Left colon (tissue), 2 donors: Measurements from ENCODE around the gene DSP. TPM values are rescaled to one million over a fixed set of nuclear protein-coding genes. Genes with fewer than 3 reads are reported as not detected.
A peak's percentile ranks its signal among the peaks of the same experiment; 100 is the strongest.

ENCODE experiments used
- ATAC-seq: fragments of 200-7000 bp; cut with Tn5 transposase; one replicate; pipeline ENCODE4 v1.9.1; 2020; ENCODE audit warnings: mild to moderate bottlenecking, moderate library complexity
- DNase-seq, 2 donors: peaks; one replicate each; pipeline ENCODE4 v3.0.0-alpha.2; 2020
- intact Hi-C, 2 donors: fragments of 100-400 bp; cut with DNase I in 1 of 2; cut with micrococcal nuclease in 1 of 2; formaldehyde crosslinking; loops; one replicate each; pipeline versions ENCODE4 v1.11.2 to v1.14.0; 2022; cut with DNase I, micrococcal nuclease
- total RNA-seq, 2 donors: library from RNA; stranded (reverse); fragmentation: NEBNext Ultra II Directional; extraction: Animal tissue kit (Norgen Biotek cat#: 25700); gene quantifications; one replicate each; pipeline ENCODE4 v1.2.1, GENCODE V29; 2021
- donor health status: DM: no; HTN: no; CAD: no.
- donor health status: DM: yes; HTN: yes; CAD: no.

DSP gene
- total RNA-seq, 2 donors from 2014 or later, result 213 to 249 TPM

GRCh38 chr6:7624796-7625710 lies 83.6 kb downstream of the DSP start:
- DNase-seq (no peak), ATAC-seq (peak; percentile 61)
- intact Hi-C loops, result no loop called here

GRCh38 chr6:7628479-7628878 lies 87.0 kb downstream of the DSP start:
- DNase-seq, result no peak
- no peak for ATAC-seq
- intact Hi-C loops, result no loop called here

DNA sequence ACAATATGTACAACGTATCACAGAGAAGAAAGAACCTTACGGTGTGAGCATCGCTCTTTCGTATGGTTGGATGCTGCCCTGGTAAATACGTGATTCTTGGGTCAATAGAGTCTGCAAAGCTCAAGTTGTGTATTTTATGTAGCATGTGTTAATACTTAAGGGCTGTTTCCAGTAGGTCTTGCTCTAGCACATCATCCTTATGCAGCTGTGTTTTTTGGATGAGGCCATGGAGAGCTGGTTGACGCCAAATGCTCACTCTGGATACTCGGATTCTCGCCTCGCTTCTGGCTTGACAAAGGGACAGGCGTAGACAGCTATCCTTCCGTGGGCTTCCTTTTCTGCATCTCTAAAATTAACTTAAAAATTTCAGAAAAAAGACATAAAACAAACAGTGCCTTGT lies 87.4 kb downstream of the DSP start:
- intact Hi-C loops, result no loop called here
- DNase-seq, result no peak
- no peak for ATAC-seq

DNA sequence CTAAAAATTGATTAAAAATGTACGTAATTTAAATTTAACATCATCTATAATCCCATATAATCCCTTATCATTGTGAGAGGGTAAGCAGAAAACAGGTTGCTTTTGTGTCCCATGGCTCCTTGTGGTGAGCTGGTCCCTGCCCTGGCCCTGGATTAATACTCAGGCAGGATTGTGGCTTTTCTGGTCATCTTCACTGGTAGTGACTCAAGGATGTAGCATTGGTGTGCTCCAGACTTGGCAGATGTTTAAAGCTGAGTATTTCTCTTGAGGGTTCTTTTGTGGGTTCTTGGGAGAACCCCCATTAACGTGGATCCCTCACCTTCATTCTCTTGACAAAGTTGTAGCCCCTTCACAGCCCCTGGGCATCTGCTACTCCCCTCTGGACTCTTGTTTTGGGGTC lies 87.8 kb downstream of the DSP start:
- DNase-seq (no peak), ATAC-seq (no peak)
- intact Hi-C loops, result no loop called here

DNA sequence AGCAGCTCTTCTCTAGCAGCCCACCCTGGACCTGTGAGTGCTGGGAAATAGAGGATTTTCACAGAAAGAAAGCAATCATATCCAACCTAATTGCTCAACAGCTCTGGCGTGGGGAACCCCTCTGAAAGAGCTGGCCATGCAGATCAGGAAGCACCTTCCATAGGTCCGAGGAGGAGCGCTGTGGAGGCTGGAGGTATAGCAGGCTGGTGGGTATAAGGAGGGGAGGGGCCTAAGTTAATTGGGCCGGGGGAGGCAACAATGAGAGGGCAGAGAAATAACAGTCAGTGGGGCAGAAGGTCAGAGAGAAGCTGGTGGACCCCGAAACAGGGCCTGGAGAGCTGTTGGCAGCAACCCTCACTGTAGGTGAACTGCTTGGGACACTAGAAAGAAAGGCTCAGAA lies 89.3 kb downstream of the DSP start:
- intact Hi-C loops, result no loop called here
- no peak for DNase-seq
- no peak for ATAC-seq

GRCh38 chr6:7631466-7631865 lies 90.0 kb downstream of the DSP start:
- DNase-seq (no peak), ATAC-seq (peak; percentile 80)
- intact Hi-C loops, result no loop called here

GRCh38 chr6:7632501-7633290 lies 91.2 kb downstream of the DSP start:
- intact Hi-C loops, result no loop called here
- ATAC-seq (no peak), DNase-seq (no peak)

GRCh38 chr6:7633361-7633760 lies 91.9 kb downstream of the DSP start:
- intact Hi-C loops, result no loop called here
- ATAC-seq, result peak; percentile 55
- no peak for DNase-seq

GRCh38 chr6:7636151-7636550 lies 94.7 kb downstream of the DSP start:
- DNase-seq, result no peak
- no peak for ATAC-seq

More at GRCh38 chr6:7636151-7636550, 94.7 kb downstream of the DSP start:
- intact Hi-C loops, result no loop called here

Other genes starting within 250 kb of the DSP start
- 100 to 1,000 TPM; 118 to 136 TPM for gene SSR1, start 228.5 kb upstream of the DSP start, total RNA-seq
- gene CAGE1, start 151.9 kb upstream of the DSP start, total RNA-seq, result under 1 TPM in 1 of 2 donors, not detected in 1; 0.08 TPM
- gene RIOK1, start 151.9 kb upstream of the DSP start, total RNA-seq, result 10 to 100 TPM; 11.8 to 15.6 TPM
- 10 to 100 TPM; 11.1 to 11.6 TPM for gene SNRNP48, start 48.5 kb downstream of the DSP start, total RNA-seq
- 1 to 10 TPM; 1.0 to 2.1 TPM for gene BMP6, start 184.4 kb downstream of the DSP start, total RNA-seq